ENCODE results near the gene TTC7B. TPM values are rescaled to one million over a fixed set of nuclear protein-coding genes. Genes with fewer than 3 reads are reported as not detected.

TTC7B gene
- total RNA-seq, 2 experiments from 2014 or later: 1.2 to 1.3 TPM

DNA sequence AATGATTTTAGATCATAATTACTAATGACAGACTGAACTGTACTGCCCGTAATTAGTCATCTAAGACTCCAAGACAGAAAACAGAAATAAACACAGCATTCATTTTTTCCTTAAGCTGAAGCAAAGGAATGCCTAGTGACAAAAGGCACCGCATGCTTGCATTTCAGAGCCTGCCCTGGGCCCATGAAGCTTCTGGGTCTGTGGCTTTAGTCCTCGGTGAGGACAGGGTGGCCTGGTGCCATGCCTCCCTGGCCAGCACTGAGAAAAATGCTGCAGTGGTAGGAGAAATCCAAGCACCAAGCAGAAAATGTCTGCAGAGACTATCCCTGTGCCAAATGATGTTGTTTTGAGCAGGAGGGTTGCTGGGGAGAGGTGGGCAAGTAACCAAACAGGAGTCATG lies 247.8 kb downstream of the TTC7B start:
- no peaks in the 10 kb centered on the region for H3K4me1 ChIP-seq (ENCODE audit: insufficient read depth, low read length)
- no peaks in the 10 kb centered on the region for H3K4me1 Mint-ChIP-seq (ENCODE audit: low read depth)
- ChIA-PET CTCF (no interaction called here), POLR2A (no interaction called here)
- intact Hi-C loops (cut with DNase I, micrococcal nuclease): no loop called here
- TF ChIP-seq, protein P1, sequence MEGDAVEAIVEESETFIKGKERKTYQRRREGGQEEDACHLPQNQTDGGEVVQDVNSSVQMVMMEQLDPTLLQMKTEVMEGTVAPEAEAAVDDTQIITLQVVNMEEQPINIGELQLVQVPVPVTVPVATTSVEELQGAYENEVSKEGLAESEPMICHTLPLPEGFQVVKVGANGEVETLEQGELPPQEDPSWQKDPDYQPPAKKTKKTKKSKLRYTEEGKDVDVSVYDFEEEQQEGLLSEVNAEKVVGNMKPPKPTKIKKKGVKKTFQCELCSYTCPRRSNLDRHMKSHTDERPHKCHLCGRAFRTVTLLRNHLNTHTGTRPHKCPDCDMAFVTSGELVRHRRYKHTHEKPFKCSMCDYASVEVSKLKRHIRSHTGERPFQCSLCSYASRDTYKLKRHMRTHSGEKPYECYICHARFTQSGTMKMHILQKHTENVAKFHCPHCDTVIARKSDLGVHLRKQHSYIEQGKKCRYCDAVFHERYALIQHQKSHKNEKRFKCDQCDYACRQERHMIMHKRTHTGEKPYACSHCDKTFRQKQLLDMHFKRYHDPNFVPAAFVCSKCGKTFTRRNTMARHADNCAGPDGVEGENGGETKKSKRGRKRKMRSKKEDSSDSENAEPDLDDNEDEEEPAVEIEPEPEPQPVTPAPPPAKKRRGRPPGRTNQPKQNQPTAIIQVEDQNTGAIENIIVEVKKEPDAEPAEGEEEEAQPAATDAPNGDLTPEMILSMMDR (IDR thresholded peaks at IDR 0.05): no peak
- no peaks in the 10 kb centered on the region for H3K9me3 ChIP-seq (ENCODE audit: control insufficient read depth in 1 of 2, insufficient read depth in 1 of 2, low read length in 2 of 2)
- H3K27ac ChIP-seq (ENCODE audit: low read depth in 1 of 2, low read length in 2 of 2): no peak overlapping the region
- H3K36me3 ChIP-seq (ENCODE audit: insufficient read depth, low read length): no peaks in the 10 kb centered on the region
- H3K27me3 ChIP-seq (ENCODE audit: control insufficient read depth in 1 of 2, insufficient read depth in 2 of 2, low read length in 2 of 2): no peaks in the 10 kb centered on the region
- H3K4me3 Mint-ChIP-seq: no peak overlapping the region
- H3K27me3 Mint-ChIP-seq: no peaks in the 10 kb centered on the region
- DNase-seq (no peak), ATAC-seq (ENCODE audit: poor library complexity) (no peak)
- H3K27ac Mint-ChIP-seq: no peak overlapping the region
- H3K36me3 Mint-ChIP-seq (ENCODE audit: low read depth): no peaks in the 10 kb centered on the region
- no peak overlapping the region for H3K4me3 ChIP-seq (ENCODE audit: low read length)
- no peaks in the 10 kb centered on the region for H3K9me3 Mint-ChIP-seq

DNA sequence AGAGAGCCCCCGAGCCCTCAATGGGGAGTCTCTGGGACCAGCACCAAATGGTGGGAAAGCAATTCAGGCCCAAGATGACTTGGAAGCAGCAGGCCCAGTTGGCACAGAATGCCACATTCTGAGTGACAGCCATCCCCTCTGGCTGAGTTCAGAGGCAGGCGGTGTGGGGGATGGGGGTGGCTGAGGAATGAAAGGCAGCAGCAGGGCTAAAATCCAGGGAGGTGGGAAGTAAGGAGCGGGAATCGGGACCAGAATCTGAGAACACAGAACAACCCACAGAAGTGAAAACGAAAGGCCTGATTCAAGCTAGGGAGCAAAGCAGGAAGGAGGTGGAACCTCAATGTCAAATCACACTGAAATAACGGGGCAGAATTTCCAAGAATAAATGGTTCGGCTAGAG lies 248.2 kb downstream of the TTC7B start:
- Histone ChIP-seq H3K27ac (ENCODE audit: low read depth in 1 of 2, low read length in 2 of 2) (no peak overlapping the region), H3K27me3 (ENCODE audit: control insufficient read depth in 1 of 2, insufficient read depth in 2 of 2, low read length in 2 of 2) (no peaks in the 10 kb centered on the region), H3K4me3 (ENCODE audit: low read length) (no peak overlapping the region), H3K36me3 (ENCODE audit: insufficient read depth, low read length) (no peaks in the 10 kb centered on the region), H3K4me1 (ENCODE audit: insufficient read depth, low read length) (no peaks in the 10 kb centered on the region), H3K9me3 (ENCODE audit: control insufficient read depth in 1 of 2, insufficient read depth in 1 of 2, low read length in 2 of 2) (no peaks in the 10 kb centered on the region)
- no peak overlapping the region for H3K4me3 Mint-ChIP-seq
- intact Hi-C loops (cut with DNase I, micrococcal nuclease): no loop called here
- ChIA-PET POLR2A (no interaction called here), CTCF (no interaction called here)
- H3K4me1 Mint-ChIP-seq (ENCODE audit: low read depth): no peaks in the 10 kb centered on the region
- H3K27ac Mint-ChIP-seq: no peak overlapping the region
- H3K36me3 Mint-ChIP-seq (ENCODE audit: low read depth): no peaks in the 10 kb centered on the region
- DNase-seq (no peak), ATAC-seq (ENCODE audit: poor library complexity) (no peak)
- no peaks in the 10 kb centered on the region for H3K27me3 Mint-ChIP-seq
- H3K9me3 Mint-ChIP-seq: no peaks in the 10 kb centered on the region
- TF ChIP-seq, protein P1 (IDR thresholded peaks at IDR 0.05): no peak

DNA sequence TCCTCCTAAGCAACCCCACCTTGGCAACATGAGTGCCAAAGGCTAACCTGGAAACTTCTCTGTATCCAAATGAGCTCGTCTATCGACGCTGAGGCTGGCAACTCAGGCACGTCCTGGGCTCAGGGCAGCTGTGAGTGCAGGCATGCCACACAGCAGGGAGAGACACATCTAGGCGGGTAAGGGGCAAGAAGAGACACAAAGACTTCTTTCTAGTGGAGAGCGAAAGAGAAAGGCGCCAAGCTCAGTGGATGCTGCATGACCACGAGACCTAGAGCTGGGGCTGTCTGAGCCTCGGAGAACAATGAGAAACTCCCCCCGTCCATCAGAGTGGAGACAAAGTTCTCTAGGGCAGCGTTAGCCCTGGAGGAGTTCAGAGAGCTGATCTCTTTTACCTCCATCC lies 249.0 kb downstream of the TTC7B start:
- no peaks in the 10 kb centered on the region for H3K36me3 ChIP-seq (ENCODE audit: insufficient read depth, low read length)
- ATAC-seq (ENCODE audit: poor library complexity) (no peak), DNase-seq (no peak)
- intact Hi-C loops (cut with DNase I, micrococcal nuclease): no loop called here
- TF ChIP-seq, protein P1 (IDR thresholded peaks at IDR 0.05): no peak
- no peak overlapping the region for H3K27ac ChIP-seq (ENCODE audit: low read depth in 1 of 2, low read length in 2 of 2)
- ChIA-PET CTCF (no interaction called here), POLR2A (no interaction called here)
- no peaks in the 10 kb centered on the region for H3K9me3 Mint-ChIP-seq
- no peaks in the 10 kb centered on the region for H3K4me1 Mint-ChIP-seq (ENCODE audit: low read depth)
- H3K4me3 ChIP-seq (ENCODE audit: low read length): no peak overlapping the region
- H3K4me1 ChIP-seq (ENCODE audit: insufficient read depth, low read length): no peaks in the 10 kb centered on the region
- H3K27ac Mint-ChIP-seq: no peak overlapping the region
- no peaks in the 10 kb centered on the region for H3K27me3 Mint-ChIP-seq
- no peaks in the 10 kb centered on the region for H3K27me3 ChIP-seq (ENCODE audit: control insufficient read depth in 1 of 2, insufficient read depth in 2 of 2, low read length in 2 of 2)
- H3K4me3 Mint-ChIP-seq: no peak overlapping the region
- no peaks in the 10 kb centered on the region for H3K9me3 ChIP-seq (ENCODE audit: control insufficient read depth in 1 of 2, insufficient read depth in 1 of 2, low read length in 2 of 2)
- no peaks in the 10 kb centered on the region for H3K36me3 Mint-ChIP-seq (ENCODE audit: low read depth)

All from CD4-positive, alpha-beta T cell (primary cell).